Thymus (tissue), 11 donors: ENCODE data around the gene IL37. TPM values are rescaled to one million over a fixed set of nuclear protein-coding genes. Genes with fewer than 3 reads are reported as not detected.
"Not testable (repeated sequence)": the region's sequence is repeated elsewhere in the genome, so short reads cannot be mapped to it uniquely, and the experiment has no call there.

Source experiments
- DNase-seq, 9 donors: peaks; one replicate each; pipeline ENCODE4 v3.0.0-alpha.2; 2013; ENCODE audit warnings: low spot score in 9 of 9, low read depth in 6 of 9, missing footprints in 1 of 9
- H3K27ac ChIP-seq, 2 donors: one replicate each; pipeline ENCODE4 v1.5.1; 2013; ENCODE audit warnings: control low read depth in 1 of 2, low read depth in 1 of 2, low read length in 1 of 2, mild to moderate bottlenecking in 1 of 2, moderate library complexity in 1 of 2
- H3K27me3 ChIP-seq, 2 donors: one replicate each; pipeline ENCODE4 v1.5.1; 2013; ENCODE audit warnings: low read length in 1 of 2; ENCODE audit not compliant: control insufficient read depth in 2 of 2, insufficient read depth in 1 of 2
- H3K36me3 ChIP-seq, 2 donors: one replicate each; pipeline ENCODE4 v1.5.1; 2013; ENCODE audit warnings: low read length in 1 of 2, mild to moderate bottlenecking in 1 of 2, moderate library complexity in 1 of 2; ENCODE audit not compliant: control insufficient read depth in 2 of 2, insufficient read depth in 2 of 2
- H3K4me1 ChIP-seq, 2 donors: one replicate each; pipeline ENCODE4 v1.5.1; 2013; ENCODE audit warnings: low read length in 2 of 2; ENCODE audit not compliant: control insufficient read depth in 2 of 2, insufficient read depth in 2 of 2
- H3K4me3 ChIP-seq, 2 donors: one replicate each; pipeline ENCODE4 v1.5.1; 2013; ENCODE audit warnings: low read length in 2 of 2, control low read depth in 1 of 2, mild to moderate bottlenecking in 1 of 2
- H3K9me3 ChIP-seq, 2 donors: one replicate each; pipeline ENCODE4 v1.5.1; 2013; ENCODE audit warnings: low read length in 1 of 2, mild to moderate bottlenecking in 1 of 2; ENCODE audit not compliant: control insufficient read depth in 2 of 2, insufficient read depth in 1 of 2
- WGBS: extraction: QIAGEN DNeasy Blood & Tissue Kit; methylation state at CpG from one replicate; pipeline ENCODE4 v1.1.7; 2013; 5-methylcytosine and 5-hydroxymethylcytosine counted together
- polyA plus RNA-seq: library from polyadenylated mRNA; stranded (reverse); fragments of 200-250 nt; gene quantifications from one replicate; pipeline ENCODE4 v1.2.3, GENCODE V29; 2013
- total RNA-seq: library from RNA; stranded (reverse); fragments of 120-200 nt; gene quantifications from one replicate; pipeline ENCODE4 v1.2.4, GENCODE V29; 2013
- donor health status: healthy.

The IL37 gene
- total and polyA plus RNA-seq, 2 donors: 0.09 to 0.43 TPM

DNA sequence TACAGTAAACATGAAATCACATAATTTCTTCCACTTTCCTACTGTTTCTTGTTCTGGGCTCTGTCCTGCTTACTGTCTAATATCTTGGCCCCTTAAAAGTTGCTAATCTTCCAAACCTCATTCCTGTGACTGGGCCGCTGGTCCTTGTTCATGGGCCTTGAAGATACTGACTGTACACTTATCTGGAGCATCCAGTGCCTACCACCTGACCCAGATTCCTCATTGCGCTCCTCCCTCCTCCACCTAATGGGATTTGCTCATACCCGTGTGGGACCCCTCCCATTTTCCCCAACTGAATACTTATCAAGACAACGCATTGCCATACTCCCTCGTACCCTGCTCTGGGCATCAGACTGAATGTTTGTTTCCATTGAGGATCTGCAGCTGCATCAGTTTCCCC lies 6.1 kb upstream of the IL37 start:
- peaks cover 0 to 8% of the 10 kb centered on the region in 2 donors for H3K9me3 ChIP-seq
- 97% methylated on average over 5 of the region's 5 CpGs for WGBS
- no peak overlapping the region for H3K4me3 ChIP-seq
- no peaks in the 10 kb centered on the region for H3K36me3 ChIP-seq
- H3K27me3 ChIP-seq: no peaks in the 10 kb centered on the region
- H3K4me1 ChIP-seq: no peaks in the 10 kb centered on the region
- no peak for DNase-seq
- no peak overlapping the region for H3K27ac ChIP-seq

DNA sequence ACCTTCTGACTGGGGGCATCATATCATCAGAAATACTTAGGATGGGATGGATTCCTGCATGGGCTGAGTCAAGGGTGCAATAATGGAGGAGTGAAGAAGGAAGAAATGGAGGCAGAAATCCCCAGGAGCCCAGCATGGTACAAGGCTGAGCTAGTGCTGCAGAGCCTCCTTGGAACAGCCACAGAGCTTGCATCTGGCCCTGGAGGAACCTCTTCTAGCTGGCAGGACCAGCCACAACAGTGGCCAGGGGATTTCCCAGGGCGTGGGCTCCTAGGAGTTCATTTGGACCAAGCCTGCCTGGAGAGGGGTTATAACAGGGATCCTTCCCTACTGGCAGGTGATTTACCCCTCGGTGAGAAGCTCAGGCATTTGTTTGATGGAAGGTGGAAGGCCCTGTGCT lies 4.7 kb upstream of the IL37 start:
- WGBS: 93% methylated on average over 2 of the region's 2 CpGs
- no peak for DNase-seq
- Histone ChIP-seq H3K9me3 (peaks cover 0 to 8% of the 10 kb centered on the region in 2 donors), H3K4me3 (no peak overlapping the region), H3K4me1 (no peaks in the 10 kb centered on the region), H3K36me3 (no peaks in the 10 kb centered on the region), H3K27ac (no peak overlapping the region), H3K27me3 (no peaks in the 10 kb centered on the region)

DNA sequence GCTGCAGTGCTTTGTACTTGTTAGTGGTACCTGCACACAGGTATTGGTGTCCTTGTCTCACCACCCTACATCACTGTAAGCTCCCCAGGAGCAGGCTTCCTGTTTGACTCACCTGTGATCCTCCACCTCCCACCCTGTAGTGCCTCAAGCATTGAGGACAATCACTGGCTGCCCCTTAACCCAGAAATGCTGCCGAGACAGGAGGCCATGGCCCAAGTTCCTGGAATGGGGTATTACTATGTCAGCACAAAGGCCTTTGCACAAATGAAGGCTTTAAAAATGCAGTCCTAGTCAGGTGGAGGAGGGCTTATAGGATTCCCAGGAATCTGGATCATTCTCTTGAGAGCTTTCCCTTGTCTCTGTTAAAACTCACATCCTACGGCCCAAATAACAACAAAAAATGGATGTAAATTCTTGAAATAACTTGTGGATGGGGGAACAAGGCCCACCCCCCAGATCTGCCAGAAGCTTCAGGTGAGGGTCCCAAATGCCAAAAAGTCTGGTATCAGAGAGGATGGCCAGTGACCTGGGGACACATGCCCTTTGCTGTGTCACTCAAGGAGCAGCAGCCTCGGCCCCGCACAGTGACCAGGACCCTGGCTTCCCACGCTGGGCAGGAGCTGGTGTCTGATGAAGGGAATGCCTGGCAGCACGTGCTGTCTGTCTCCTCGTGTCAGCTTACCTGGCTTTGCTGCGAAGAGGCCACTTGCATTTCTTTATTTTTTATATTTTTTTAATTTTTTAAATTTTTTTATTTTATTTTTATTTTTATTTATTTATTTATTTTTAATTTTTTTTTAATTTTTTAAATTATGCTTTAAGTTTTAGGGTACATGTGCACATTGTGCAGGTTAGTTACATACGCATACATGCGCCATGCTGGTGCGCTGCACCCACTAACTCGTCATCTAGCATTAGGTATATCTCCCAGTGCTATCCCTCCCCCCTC lies 3.7 kb upstream of the IL37 start:
- no peak overlapping the region for H3K27ac ChIP-seq
- H3K36me3 ChIP-seq: no peaks in the 10 kb centered on the region
- H3K9me3 ChIP-seq: peaks cover 0 to 8% of the 10 kb centered on the region in 2 donors
- H3K27me3 ChIP-seq: no peaks in the 10 kb centered on the region
- H3K4me3 ChIP-seq: no peak overlapping the region
- WGBS: 97% methylated on average over 12 of the region's 12 CpGs
- no peak for DNase-seq
- H3K4me1 ChIP-seq: no peaks in the 10 kb centered on the region

DNA sequence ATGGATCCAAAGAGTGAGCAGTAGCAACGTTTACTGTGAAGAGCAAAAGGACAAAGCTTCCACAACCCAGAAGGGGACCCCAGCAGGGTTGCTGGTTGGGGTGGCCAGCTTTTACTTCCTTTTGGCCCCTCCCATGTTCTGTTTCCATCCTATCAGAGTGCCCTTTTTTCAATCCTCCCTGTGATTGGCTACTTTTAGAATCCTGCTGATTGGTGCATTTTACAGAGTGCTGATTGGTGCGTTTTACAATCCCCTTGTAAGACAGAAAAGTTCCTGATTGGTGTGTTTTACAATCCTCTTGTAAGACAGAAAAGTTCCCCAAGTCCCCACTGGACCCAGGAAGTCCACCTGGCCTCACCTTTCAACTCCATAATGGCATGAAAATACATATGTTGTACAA lies 2.4 kb upstream of the IL37 start:
- not testable (repeated sequence) for H3K9me3 ChIP-seq, H3K27ac ChIP-seq, H3K4me3 ChIP-seq, H3K27me3 ChIP-seq, H3K4me1 ChIP-seq, DNase-seq, H3K36me3 ChIP-seq
- WGBS: 97% methylated on average over 2 of the region's 2 CpGs

DNA sequence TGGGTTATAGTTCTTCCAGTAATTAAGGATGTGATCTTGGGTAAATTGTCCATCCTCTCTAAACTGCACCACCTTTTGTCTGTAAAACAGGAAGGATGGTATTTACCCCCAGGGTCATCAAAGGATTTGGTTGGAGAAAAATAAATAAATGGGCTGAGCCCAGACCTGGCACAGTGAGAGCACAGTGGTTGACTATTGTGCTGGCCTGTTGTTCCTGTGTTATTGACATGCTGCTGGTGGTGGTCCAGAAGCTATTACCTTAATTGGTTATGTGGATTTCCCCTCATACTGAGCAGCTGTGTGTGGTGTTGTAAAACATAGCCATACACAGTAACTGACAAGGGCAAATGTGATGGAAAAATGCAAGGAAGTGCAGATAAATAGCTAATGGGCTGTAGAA lies 746 bp upstream of the IL37 start:
- Histone ChIP-seq H3K27me3 (no peaks in the 10 kb centered on the region), H3K36me3 (no peaks in the 10 kb centered on the region), H3K4me1 (peaks cover 10 to 11% of the 10 kb centered on the region in 2 donors), H3K9me3 (peaks cover 0 to 8% of the 10 kb centered on the region in 2 donors), H3K4me3 (no peak overlapping the region), H3K27ac (no peak overlapping the region)
- DNase-seq: no peak

DNA sequence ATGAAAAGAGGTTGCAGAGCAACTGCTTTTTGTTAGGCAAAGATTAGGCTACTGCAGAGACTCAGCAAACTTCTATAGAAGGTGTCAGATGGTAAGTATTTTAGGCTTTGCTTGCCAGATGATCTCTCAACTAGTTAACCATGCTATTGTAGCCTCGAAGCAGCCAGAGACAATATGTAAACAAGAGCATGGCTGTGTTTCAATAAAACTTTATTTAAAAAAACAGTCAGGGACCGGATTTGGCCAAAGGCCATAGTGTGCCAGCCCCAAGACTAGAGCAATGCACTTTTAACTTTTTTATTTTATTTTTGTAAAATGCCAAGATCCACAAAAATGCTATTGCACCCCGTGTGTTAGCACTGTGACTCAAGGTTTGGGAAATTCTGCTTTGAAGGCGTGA lies 1.4 kb downstream of the IL37 start:
- whole genome bisulfite sequencing: 97% methylated on average over 4 of the region's 4 CpGs
- H3K27ac ChIP-seq: no peak overlapping the region
- no peaks in the 10 kb centered on the region for H3K27me3 ChIP-seq
- no peak overlapping the region for H3K4me3 ChIP-seq
- no peak for DNase-seq
- H3K4me1 ChIP-seq: peaks cover 28 to 29% of the 10 kb centered on the region in 2 donors
- no peaks in the 10 kb centered on the region for H3K36me3 ChIP-seq
- H3K9me3 ChIP-seq: peaks cover 0 to 8% of the 10 kb centered on the region in 2 donors

DNA sequence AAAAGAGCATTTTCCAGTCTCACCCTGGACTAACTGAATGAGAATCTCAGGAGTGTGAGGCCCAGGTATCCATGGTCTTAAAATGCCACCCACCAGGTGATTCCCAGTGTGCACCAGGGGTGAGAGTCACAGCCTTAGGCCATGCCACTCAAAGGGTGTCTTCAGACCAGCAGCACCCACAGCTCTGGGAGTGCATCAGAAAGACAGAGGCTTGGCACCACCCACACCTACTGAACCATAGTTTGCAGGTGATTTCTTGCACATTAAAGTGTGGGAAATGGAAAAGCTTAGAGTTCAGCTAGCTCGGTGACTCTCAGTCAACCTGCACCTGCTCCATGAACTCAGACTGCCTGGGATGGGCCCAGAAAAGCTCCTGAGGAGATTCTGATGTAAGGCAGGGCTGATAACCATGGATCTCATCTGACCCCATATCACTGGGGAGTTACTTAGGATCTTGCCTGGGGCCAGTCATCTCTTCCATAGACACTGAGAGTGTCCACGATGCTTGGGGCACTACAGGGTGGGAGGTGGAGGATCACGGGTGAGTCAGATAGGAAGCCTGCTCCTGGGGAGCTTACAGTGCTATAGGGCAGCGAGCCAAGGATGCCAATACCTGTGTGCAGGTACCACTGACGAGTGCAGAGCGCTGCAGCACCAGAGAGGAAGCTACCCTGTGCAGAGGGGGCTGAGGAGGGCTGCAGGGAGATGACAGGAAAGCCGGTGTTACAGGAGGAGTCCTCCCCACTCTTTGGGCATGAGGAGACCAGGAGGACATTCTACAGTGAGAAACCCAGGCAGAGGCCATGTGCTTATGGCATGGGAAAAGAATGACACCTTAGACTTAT lies 4.6 kb downstream of the IL37 start:
- 71% methylated on average over 7 of the region's 7 CpGs for WGBS
- DNase-seq: peak in 1 of 9 donors; percentile 30
- Histone ChIP-seq H3K4me1 (peaks cover 28 to 29% of the 10 kb centered on the region in 2 donors), H3K36me3 (no peaks in the 10 kb centered on the region), H3K27me3 (no peaks in the 10 kb centered on the region), H3K27ac (no peak overlapping the region), H3K9me3 (no peaks in the 10 kb centered on the region), H3K4me3 (no peak overlapping the region)

DNA sequence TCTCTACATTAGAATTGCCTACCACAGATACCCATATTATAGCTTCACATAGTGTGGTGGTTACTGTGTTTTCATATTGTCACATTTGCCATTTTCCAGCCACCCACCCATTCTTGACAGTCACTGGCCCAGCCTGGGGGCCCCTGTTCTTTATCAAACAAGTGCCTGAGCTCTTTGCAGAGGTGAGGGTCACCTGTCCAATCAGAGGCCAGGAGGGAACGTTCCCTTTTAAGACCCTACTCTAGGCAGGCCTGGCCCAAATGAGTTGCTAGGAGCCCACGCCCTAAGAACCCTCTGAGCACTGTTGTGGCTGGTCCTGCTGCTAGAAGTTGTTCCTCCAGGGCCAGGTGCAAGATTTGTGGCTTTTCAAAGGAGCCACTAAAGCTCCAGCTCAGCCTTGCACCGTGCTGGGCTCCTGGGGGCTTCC lies 5.2 kb downstream of the IL37 start:
- Histone ChIP-seq H3K27ac (peak overlapping the region; percentile 26 to 53), H3K4me3 (no peak overlapping the region), H3K36me3 (no peaks in the 10 kb centered on the region), H3K4me1 (peaks cover 28 to 29% of the 10 kb centered on the region in 2 donors), H3K27me3 (no peaks in the 10 kb centered on the region), H3K9me3 (no peaks in the 10 kb centered on the region)
- DNase-seq: peak in 4 of 9 donors; percentile 19 to 62 (median 26)
- WGBS: 13% methylated on average over 3 of the region's 3 CpGs
